B cell (primary cell): ENCODE data around the gene GALR2.

ENCODE experiments used
- CTCF ChIP-seq: fragments of 200-600 bp; IDR thresholded peaks from one replicate; pipeline ENCODE4 v1.8.0; 2022; ENCODE audit warnings: antibody characterized with exemption, mild to moderate bottlenecking
- EZH2 ChIP-seq: IDR thresholded peaks from 2 replicates; pipeline ENCODE4 v1.6.1; 2012; ENCODE audit warnings: borderline replicate concordance, low read depth, mild to moderate bottlenecking, moderate library complexity, low read length; ENCODE audit not compliant: insufficient read depth, poor library complexity, severe bottlenecking

- TF ChIP-seq EZH2 (no peak), CTCF (no peak)
Observed at GRCh38 chr17:76123749-76124581, 49.4 kb downstream of the GALR2 start.
